WTC11 (cell line): ENCODE measurements around the gene LMO1. TPM values are rescaled to one million over a fixed set of nuclear protein-coding genes. Genes with fewer than 3 reads are reported as not detected.

Experiments used
- ATAC-seq: fragments of 200-7000 bp; cut with Tn5 transposase; 2 replicates; pipeline ENCODE4 v1.10.0; 2021; ENCODE audit warnings: mild to moderate bottlenecking, moderate library complexity
- CTCF ChIA-PET: fragments of 300-600 bp; sonication (Branson Sonifier 250); formaldehyde crosslinking; loops from one replicate; lab custom pipeline; 2021; ENCODE audit warnings: antibody characterized with exemption; lab: Charles Lee
- POLR2A ChIA-PET: fragments of 350-600 bp; sonication (Branson Sonifier 250); formaldehyde crosslinking; loops from one replicate; lab custom pipeline; 2021; ENCODE audit warnings: antibody characterized with exemption; lab: Charles Lee
- DNase-seq: peaks from one replicate; pipeline ENCODE4 v3.0.0; 2021; ENCODE audit warnings: low spot score
- H3K27ac Mint-ChIP-seq: 2 replicates; pipeline ENCODE4 v1.8.0; 2021; ENCODE audit warnings: mixed read lengths
- H3K27me3 Mint-ChIP-seq: 2 replicates; pipeline ENCODE4 v1.8.0; 2021; ENCODE audit warnings: low read depth, mild to moderate bottlenecking, moderate library complexity, mixed read lengths
- H3K36me3 Mint-ChIP-seq: 2 replicates; pipeline ENCODE4 v1.8.0; 2021; ENCODE audit warnings: mixed read lengths
- H3K4me1 Mint-ChIP-seq: 2 replicates; pipeline ENCODE4 v1.8.0; 2022; ENCODE audit warnings: mixed read lengths
- H3K4me3 Mint-ChIP-seq: 2 replicates; pipeline ENCODE4 v1.8.0; 2021; ENCODE audit warnings: mild to moderate bottlenecking, moderate library complexity, mixed read lengths
- H3K9me3 Mint-ChIP-seq: 2 replicates; pipeline ENCODE4 v1.8.0; 2021; ENCODE audit warnings: mixed read lengths
- AFF4 ChIP-seq: sonication (generic); formaldehyde crosslinking; IDR thresholded peaks from 2 replicates; pipeline ENCODE4 v1.8.1; 2023; ENCODE audit warnings: mild to moderate bottlenecking, missing genetic modification reagents, borderline replicate concordance
- E2F1 ChIP-seq: sonication (generic); formaldehyde crosslinking; IDR thresholded peaks from 2 replicates; pipeline ENCODE4 v1.8.0; 2022; ENCODE audit warnings: mild to moderate bottlenecking, missing genetic modification reagents
- E2F4 ChIP-seq: sonication (generic); formaldehyde crosslinking; IDR thresholded peaks from 2 replicates; pipeline ENCODE4 v1.8.1; 2022; ENCODE audit warnings: low read depth, mild to moderate bottlenecking, moderate library complexity, missing genetic modification reagents, borderline replicate concordance
- ESRRA ChIP-seq: sonication (generic); formaldehyde crosslinking; IDR thresholded peaks from 2 replicates; pipeline ENCODE4 v1.8.1; 2022; ENCODE audit warnings: mild to moderate bottlenecking, missing genetic modification reagents, borderline replicate concordance
- HMGA2 ChIP-seq: fragments of 250-450 bp; sonication (Bioruptor Pico); IDR thresholded peaks from 2 replicates; pipeline ENCODE4 v1.4.0; 2021; ENCODE audit warnings: mild to moderate bottlenecking, moderate library complexity
- HMGXB4 ChIP-seq: sonication (generic); formaldehyde crosslinking; IDR thresholded peaks from 2 replicates; pipeline ENCODE4 v1.8.1; 2023; ENCODE audit warnings: mild to moderate bottlenecking, moderate library complexity, missing genetic modification reagents
- MLX ChIP-seq: sonication (generic); formaldehyde crosslinking; IDR thresholded peaks from 2 replicates; pipeline ENCODE4 v1.8.1; 2023; ENCODE audit warnings: mild to moderate bottlenecking, missing genetic modification reagents, moderate library complexity
- NFATC4 ChIP-seq: fragments of 250-450 bp; sonication (Bioruptor Pico); IDR thresholded peaks from 2 replicates; pipeline ENCODE4 v1.9.0; 2021; ENCODE audit warnings: mild to moderate bottlenecking
- NFE2L1 ChIP-seq: sonication (generic); formaldehyde crosslinking; IDR thresholded peaks from 2 replicates; pipeline ENCODE4 v1.8.1; 2023; ENCODE audit warnings: missing genetic modification reagents
- NR1H2 ChIP-seq: sonication (generic); formaldehyde crosslinking; IDR thresholded peaks from 2 replicates; pipeline ENCODE4 v1.9.0; 2021; ENCODE audit warnings: mild to moderate bottlenecking, moderate library complexity, missing genetic modification reagents
- SMAD3 ChIP-seq: sonication (generic); formaldehyde crosslinking; IDR thresholded peaks from 2 replicates; pipeline ENCODE4 v1.8.0; 2022; ENCODE audit warnings: missing genetic modification reagents, mild to moderate bottlenecking, borderline replicate concordance
- SMAD4 ChIP-seq: sonication (generic); formaldehyde crosslinking; IDR thresholded peaks from 2 replicates; pipeline ENCODE4 v1.8.0; 2022; ENCODE audit warnings: mild to moderate bottlenecking, missing genetic modification reagents
- SOX15 ChIP-seq: fragments of 250-450 bp; sonication (Bioruptor Pico); IDR thresholded peaks from 2 replicates; pipeline ENCODE4 v1.9.0; 2021; ENCODE audit warnings: mild to moderate bottlenecking
- TCF7 ChIP-seq: sonication (generic); formaldehyde crosslinking; IDR thresholded peaks from 2 replicates; pipeline ENCODE4 v1.8.0; 2022; ENCODE audit warnings: mild to moderate bottlenecking, low read depth, missing genetic modification reagents, moderate library complexity
- ZBTB43 ChIP-seq: sonication (generic); formaldehyde crosslinking; IDR thresholded peaks from 2 replicates; pipeline ENCODE4 v1.8.1; 2023; ENCODE audit warnings: mild to moderate bottlenecking, missing genetic modification reagents
- ZMAT4 ChIP-seq: fragments of 250-450 bp; sonication (Bioruptor Pico); IDR thresholded peaks from 2 replicates; pipeline ENCODE4 v1.9.0; 2021; ENCODE audit warnings: mild to moderate bottlenecking
- total RNA-seq: library from RNA; stranded (reverse); gene quantifications from 3 replicates; pipeline ENCODE4 v1.2.3, GENCODE V29; 2021
- TF ChIP-seq, protein P1 (sequence below): sonication (generic); formaldehyde crosslinking; conservative IDR thresholded peaks from 2 replicates; pipeline ENCODE4 v1.8.1; 2022; ENCODE audit warnings: mild to moderate bottlenecking, missing genetic modification reagents
- TF ChIP-seq, protein P2 (sequence below): sonication (generic); formaldehyde crosslinking; IDR thresholded peaks from 2 replicates; pipeline ENCODE4 v1.8.0; 2023; ENCODE audit warnings: missing genetic modification reagents
- TF ChIP-seq, protein P3 (sequence below): fragments of 250-450 bp; sonication (Bioruptor Pico); IDR thresholded peaks from 2 replicates; pipeline ENCODE4 v1.9.0; 2021; ENCODE audit warnings: mild to moderate bottlenecking, borderline replicate concordance

Gene LMO1
- total RNA-seq, 1 experiment from 2014 or later = 0.44 TPM

- Mint-ChIP-seq H3K27ac (no peak overlapping the region), H3K36me3 (no peaks in the 10 kb centered on the region), H3K4me1 (peaks cover 2% of the 10 kb centered on the region), H3K4me3 (no peak overlapping the region), H3K9me3 (no peaks in the 10 kb centered on the region), H3K27me3 (peaks cover 11% of the 10 kb centered on the region)
- no peak for DNase-seq
- CTCF ChIA-PET = interaction anchor here (0.8 to 2.6 kb wide), 2 partner anchors 24 to 41 kb away, joined by 3 to 10 read pairs; partner anchors contain the start of gene LMO1
- no peak for ATAC-seq
- TF ChIP-seq ZMAT4 (no peak), HMGA2 (CRISPR knock-in tag) (no peak), NR1H2 (no peak), NFE2L1 (CRISPR knock-in tag) (no peak), SOX15 (no peak), MLX (no peak), ESRRA (CRISPR knock-in tag) (no peak), ZBTB43 (CRISPR knock-in tag) (no peak), HMGXB4 (CRISPR knock-in tag) (no peak), E2F4 (no peak), NFATC4 (CRISPR knock-in tag) (no peak), SMAD3 (no peak), TCF7 (CRISPR knock-in tag) (no peak), AFF4 (CRISPR knock-in tag) (no peak), SMAD4 (CRISPR knock-in tag) (no peak), E2F1 (CRISPR knock-in tag) (no peak)
- TF ChIP-seq, protein P1, sequence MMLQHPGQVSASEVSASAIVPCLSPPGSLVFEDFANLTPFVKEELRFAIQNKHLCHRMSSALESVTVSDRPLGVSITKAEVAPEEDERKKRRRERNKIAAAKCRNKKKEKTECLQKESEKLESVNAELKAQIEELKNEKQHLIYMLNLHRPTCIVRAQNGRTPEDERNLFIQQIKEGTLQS = no peak
- TF ChIP-seq, protein P2, sequence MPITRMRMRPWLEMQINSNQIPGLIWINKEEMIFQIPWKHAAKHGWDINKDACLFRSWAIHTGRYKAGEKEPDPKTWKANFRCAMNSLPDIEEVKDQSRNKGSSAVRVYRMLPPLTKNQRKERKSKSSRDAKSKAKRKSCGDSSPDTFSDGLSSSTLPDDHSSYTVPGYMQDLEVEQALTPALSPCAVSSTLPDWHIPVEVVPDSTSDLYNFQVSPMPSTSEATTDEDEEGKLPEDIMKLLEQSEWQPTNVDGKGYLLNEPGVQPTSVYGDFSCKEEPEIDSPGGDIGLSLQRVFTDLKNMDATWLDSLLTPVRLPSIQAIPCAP (CRISPR knock-in tag) = no peak
- TF ChIP-seq, protein P3, sequence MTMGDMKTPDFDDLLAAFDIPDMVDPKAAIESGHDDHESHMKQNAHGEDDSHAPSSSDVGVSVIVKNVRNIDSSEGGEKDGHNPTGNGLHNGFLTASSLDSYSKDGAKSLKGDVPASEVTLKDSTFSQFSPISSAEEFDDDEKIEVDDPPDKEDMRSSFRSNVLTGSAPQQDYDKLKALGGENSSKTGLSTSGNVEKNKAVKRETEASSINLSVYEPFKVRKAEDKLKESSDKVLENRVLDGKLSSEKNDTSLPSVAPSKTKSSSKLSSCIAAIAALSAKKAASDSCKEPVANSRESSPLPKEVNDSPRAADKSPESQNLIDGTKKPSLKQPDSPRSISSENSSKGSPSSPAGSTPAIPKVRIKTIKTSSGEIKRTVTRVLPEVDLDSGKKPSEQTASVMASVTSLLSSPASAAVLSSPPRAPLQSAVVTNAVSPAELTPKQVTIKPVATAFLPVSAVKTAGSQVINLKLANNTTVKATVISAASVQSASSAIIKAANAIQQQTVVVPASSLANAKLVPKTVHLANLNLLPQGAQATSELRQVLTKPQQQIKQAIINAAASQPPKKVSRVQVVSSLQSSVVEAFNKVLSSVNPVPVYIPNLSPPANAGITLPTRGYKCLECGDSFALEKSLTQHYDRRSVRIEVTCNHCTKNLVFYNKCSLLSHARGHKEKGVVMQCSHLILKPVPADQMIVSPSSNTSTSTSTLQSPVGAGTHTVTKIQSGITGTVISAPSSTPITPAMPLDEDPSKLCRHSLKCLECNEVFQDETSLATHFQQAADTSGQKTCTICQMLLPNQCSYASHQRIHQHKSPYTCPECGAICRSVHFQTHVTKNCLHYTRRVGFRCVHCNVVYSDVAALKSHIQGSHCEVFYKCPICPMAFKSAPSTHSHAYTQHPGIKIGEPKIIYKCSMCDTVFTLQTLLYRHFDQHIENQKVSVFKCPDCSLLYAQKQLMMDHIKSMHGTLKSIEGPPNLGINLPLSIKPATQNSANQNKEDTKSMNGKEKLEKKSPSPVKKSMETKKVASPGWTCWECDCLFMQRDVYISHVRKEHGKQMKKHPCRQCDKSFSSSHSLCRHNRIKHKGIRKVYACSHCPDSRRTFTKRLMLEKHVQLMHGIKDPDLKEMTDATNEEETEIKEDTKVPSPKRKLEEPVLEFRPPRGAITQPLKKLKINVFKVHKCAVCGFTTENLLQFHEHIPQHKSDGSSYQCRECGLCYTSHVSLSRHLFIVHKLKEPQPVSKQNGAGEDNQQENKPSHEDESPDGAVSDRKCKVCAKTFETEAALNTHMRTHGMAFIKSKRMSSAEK (CRISPR knock-in tag) = no peak
- POLR2A ChIA-PET = no interaction called here
Measured at GRCh38 chr11:8287703-8288102, 24.0 kb upstream of the LMO1 start.
